ENCODE measurements around the gene SIK3.

Gene SIK3

GRCh38 chr11:117000014-117000737 is 98.1 kb downstream of the SIK3 start:
- Histone ChIP-seq H3K27ac (ENCODE audit: low read depth, low read length) (no peak overlapping the region), H3K9me3 (ENCODE audit: control insufficient read depth, insufficient read depth, low read length) (no peaks in the 10 kb centered on the region), H3K9ac (ENCODE audit: low read depth, low read length) (no peak overlapping the region), H3K4me1 (ENCODE audit: control insufficient read depth, insufficient read depth, low read length) (no peaks in the 10 kb centered on the region), H3K36me3 (ENCODE audit: control insufficient read depth, insufficient read depth, low read length) (no peaks in the 10 kb centered on the region), H3K27me3 (ENCODE audit: control insufficient read depth, insufficient read depth, low read length) (no peaks in the 10 kb centered on the region), H3K4me3 (ENCODE audit: low read depth, low read length) (no peak overlapping the region)

- Histone ChIP-seq H3K9me3 (ENCODE audit: control insufficient read depth, insufficient read depth, low read length) (no peaks in the 10 kb centered on the region), H3K36me3 (ENCODE audit: control insufficient read depth, insufficient read depth, low read length) (no peaks in the 10 kb centered on the region), H3K4me1 (ENCODE audit: control insufficient read depth, insufficient read depth, low read length) (peaks cover 10% of the 10 kb centered on the region), H3K27me3 (ENCODE audit: control insufficient read depth, insufficient read depth, low read length) (no peaks in the 10 kb centered on the region), H3K27ac (ENCODE audit: low read depth, low read length) (no peak overlapping the region), H3K4me3 (ENCODE audit: low read depth, low read length) (no peak overlapping the region), H3K9ac (ENCODE audit: low read depth, low read length) (no peak overlapping the region)
Observed at GRCh38 chr11:116997071-116997470, 101.2 kb downstream of the SIK3 start.

GRCh38 chr11:116994195-116994594 is 104.0 kb downstream of the SIK3 start:
- Histone ChIP-seq H3K9me3 (ENCODE audit: control insufficient read depth, insufficient read depth, low read length) (no peaks in the 10 kb centered on the region), H3K4me1 (ENCODE audit: control insufficient read depth, insufficient read depth, low read length) (peaks cover 29% of the 10 kb centered on the region), H3K9ac (ENCODE audit: low read depth, low read length) (no peak overlapping the region), H3K36me3 (ENCODE audit: control insufficient read depth, insufficient read depth, low read length) (no peaks in the 10 kb centered on the region), H3K27ac (ENCODE audit: low read depth, low read length) (peak overlapping the region; percentile 52), H3K4me3 (ENCODE audit: low read depth, low read length) (no peak overlapping the region), H3K27me3 (ENCODE audit: control insufficient read depth, insufficient read depth, low read length) (no peaks in the 10 kb centered on the region)

GRCh38 chr11:116993599-116993998 is 104.6 kb downstream of the SIK3 start:
- Histone ChIP-seq H3K27me3 (ENCODE audit: control insufficient read depth, insufficient read depth, low read length) (no peaks in the 10 kb centered on the region), H3K4me1 (ENCODE audit: control insufficient read depth, insufficient read depth, low read length) (peaks cover 34% of the 10 kb centered on the region), H3K36me3 (ENCODE audit: control insufficient read depth, insufficient read depth, low read length) (no peaks in the 10 kb centered on the region), H3K9me3 (ENCODE audit: control insufficient read depth, insufficient read depth, low read length) (no peaks in the 10 kb centered on the region), H3K4me3 (ENCODE audit: low read depth, low read length) (no peak overlapping the region), H3K27ac (ENCODE audit: low read depth, low read length) (no peak overlapping the region), H3K9ac (ENCODE audit: low read depth, low read length) (no peak overlapping the region)

- Histone ChIP-seq H3K36me3 (ENCODE audit: control insufficient read depth, insufficient read depth, low read length) (no peaks in the 10 kb centered on the region), H3K4me1 (ENCODE audit: control insufficient read depth, insufficient read depth, low read length) (peaks cover 41% of the 10 kb centered on the region), H3K4me3 (ENCODE audit: low read depth, low read length) (no peak overlapping the region), H3K9ac (ENCODE audit: low read depth, low read length) (no peak overlapping the region), H3K27me3 (ENCODE audit: control insufficient read depth, insufficient read depth, low read length) (no peaks in the 10 kb centered on the region), H3K9me3 (ENCODE audit: control insufficient read depth, insufficient read depth, low read length) (no peaks in the 10 kb centered on the region), H3K27ac (ENCODE audit: low read depth, low read length) (no peak overlapping the region)
Observed at GRCh38 chr11:116991491-116991890, 106.7 kb downstream of the SIK3 start.

- Histone ChIP-seq H3K4me1 (ENCODE audit: control insufficient read depth, insufficient read depth, low read length) (peaks cover 42% of the 10 kb centered on the region), H3K27ac (ENCODE audit: low read depth, low read length) (no peak overlapping the region), H3K9ac (ENCODE audit: low read depth, low read length) (no peak overlapping the region), H3K27me3 (ENCODE audit: control insufficient read depth, insufficient read depth, low read length) (no peaks in the 10 kb centered on the region), H3K9me3 (ENCODE audit: control insufficient read depth, insufficient read depth, low read length) (no peaks in the 10 kb centered on the region), H3K4me3 (ENCODE audit: low read depth, low read length) (no peak overlapping the region), H3K36me3 (ENCODE audit: control insufficient read depth, insufficient read depth, low read length) (no peaks in the 10 kb centered on the region)
Observed at GRCh38 chr11:116990811-116991210, 107.4 kb downstream of the SIK3 start.

- Histone ChIP-seq H3K4me1 (ENCODE audit: control insufficient read depth, insufficient read depth, low read length) (peaks cover 42% of the 10 kb centered on the region), H3K9ac (ENCODE audit: low read depth, low read length) (no peak overlapping the region), H3K27me3 (ENCODE audit: control insufficient read depth, insufficient read depth, low read length) (no peaks in the 10 kb centered on the region), H3K36me3 (ENCODE audit: control insufficient read depth, insufficient read depth, low read length) (no peaks in the 10 kb centered on the region), H3K27ac (ENCODE audit: low read depth, low read length) (peak overlapping the region; percentile 30), H3K9me3 (ENCODE audit: control insufficient read depth, insufficient read depth, low read length) (no peaks in the 10 kb centered on the region), H3K4me3 (ENCODE audit: low read depth, low read length) (no peak overlapping the region)
Observed at GRCh38 chr11:116990061-116990473, 108.2 kb downstream of the SIK3 start.

- Histone ChIP-seq H3K36me3 (ENCODE audit: control insufficient read depth, insufficient read depth, low read length) (no peaks in the 10 kb centered on the region), H3K9ac (ENCODE audit: low read depth, low read length) (no peak overlapping the region), H3K27ac (ENCODE audit: low read depth, low read length) (no peak overlapping the region)
Observed at GRCh38 chr11:116989184-116989583, 109.0 kb downstream of the SIK3 start.

GRCh38 chr11:116986521-116987105 is 111.6 kb downstream of the SIK3 start:
- Histone ChIP-seq H3K4me1 (ENCODE audit: control insufficient read depth, insufficient read depth, low read length) (peaks cover 41% of the 10 kb centered on the region), H3K4me3 (ENCODE audit: low read depth, low read length) (no peak overlapping the region), H3K27me3 (ENCODE audit: control insufficient read depth, insufficient read depth, low read length) (no peaks in the 10 kb centered on the region), H3K9me3 (ENCODE audit: control insufficient read depth, insufficient read depth, low read length) (no peaks in the 10 kb centered on the region), H3K9ac (ENCODE audit: low read depth, low read length) (no peak overlapping the region), H3K27ac (ENCODE audit: low read depth, low read length) (no peak overlapping the region), H3K36me3 (ENCODE audit: control insufficient read depth, insufficient read depth, low read length) (no peaks in the 10 kb centered on the region)

More at GRCh38 chr11:116989184-116989583, 109.0 kb downstream of the SIK3 start:
- Histone ChIP-seq H3K4me1 (ENCODE audit: control insufficient read depth, insufficient read depth, low read length) (peaks cover 45% of the 10 kb centered on the region), H3K9me3 (ENCODE audit: control insufficient read depth, insufficient read depth, low read length) (no peaks in the 10 kb centered on the region), H3K4me3 (ENCODE audit: low read depth, low read length) (no peak overlapping the region), H3K27me3 (ENCODE audit: control insufficient read depth, insufficient read depth, low read length) (no peaks in the 10 kb centered on the region)

GRCh38 chr11:116984589-116984988 is 113.6 kb downstream of the SIK3 start:
- Histone ChIP-seq H3K4me1 (ENCODE audit: control insufficient read depth, insufficient read depth, low read length) (peaks cover 25% of the 10 kb centered on the region), H3K36me3 (ENCODE audit: control insufficient read depth, insufficient read depth, low read length) (no peaks in the 10 kb centered on the region), H3K4me3 (ENCODE audit: low read depth, low read length) (no peak overlapping the region), H3K9me3 (ENCODE audit: control insufficient read depth, insufficient read depth, low read length) (no peaks in the 10 kb centered on the region), H3K27me3 (ENCODE audit: control insufficient read depth, insufficient read depth, low read length) (no peaks in the 10 kb centered on the region), H3K9ac (ENCODE audit: low read depth, low read length) (no peak overlapping the region), H3K27ac (ENCODE audit: low read depth, low read length) (no peak overlapping the region)

- peaks cover 21% of the 10 kb centered on the region for H3K4me1 ChIP-seq (ENCODE audit: control insufficient read depth, insufficient read depth, low read length)
- H3K9me3 ChIP-seq (ENCODE audit: control insufficient read depth, insufficient read depth, low read length) = no peaks in the 10 kb centered on the region
- H3K27ac ChIP-seq (ENCODE audit: low read depth, low read length) = no peak overlapping the region
- H3K27me3 ChIP-seq (ENCODE audit: control insufficient read depth, insufficient read depth, low read length) = no peaks in the 10 kb centered on the region
- no peak overlapping the region for H3K9ac ChIP-seq (ENCODE audit: low read depth, low read length)
- no peak overlapping the region for H3K4me3 ChIP-seq (ENCODE audit: low read depth, low read length)
- no peaks in the 10 kb centered on the region for H3K36me3 ChIP-seq (ENCODE audit: control insufficient read depth, insufficient read depth, low read length)
Observed at GRCh38 chr11:116984186-116984585, 114.0 kb downstream of the SIK3 start.
